ENCODE data around the gene CACNA2D2.

DNA sequence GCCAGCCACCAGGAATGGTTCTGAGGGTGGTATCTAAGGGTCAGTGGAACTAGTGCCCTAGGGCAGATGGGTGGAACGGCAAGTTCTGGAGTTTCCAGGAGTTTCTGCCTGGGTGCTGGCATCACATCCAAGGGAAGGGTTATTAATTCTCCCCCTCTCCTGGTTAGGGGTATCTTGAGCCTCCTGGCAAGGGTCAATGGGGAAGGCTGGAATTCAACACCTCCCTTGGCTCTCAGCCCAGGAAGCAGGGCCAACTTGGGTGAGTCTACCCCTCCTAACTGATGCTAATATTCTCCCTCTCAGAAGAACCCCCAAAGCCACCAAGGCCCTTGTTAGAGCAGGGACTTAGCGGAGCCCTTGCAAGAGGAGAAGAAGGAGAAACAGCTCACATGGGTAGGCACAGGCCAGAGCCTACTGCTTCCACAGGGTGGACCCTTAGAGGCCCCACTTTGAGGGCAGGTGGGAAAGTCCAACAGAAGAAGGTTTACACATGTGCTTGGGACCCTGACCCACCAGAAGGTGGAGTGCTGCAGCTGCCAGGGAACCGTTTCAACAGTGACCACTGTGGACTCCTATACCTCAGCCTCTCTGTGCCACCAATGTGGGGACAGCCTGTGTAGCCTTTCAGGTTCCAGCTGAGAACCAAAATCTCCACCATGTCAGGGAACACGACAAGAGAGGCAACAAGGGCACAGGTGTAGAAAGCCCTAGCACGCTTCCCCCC, 147.4 kb downstream of the CACNA2D2 start:
- TF ChIP-seq CTCF (IDR thresholded peaks at IDR 0.05) (no peak), POLR2A (IDR thresholded peaks at IDR 0.05) (no peak)

Measured in prostate gland (tissue), 2 donors.